GM19463 (cell line): ENCODE data around the gene KCNC1.

Source experiments
- ATAC-seq: cut with Tn5 transposase; IDR thresholded peaks from one replicate; pipeline ENCODE4 v1.9.1; 2021; ENCODE audit warnings: mild to moderate bottlenecking, moderate library complexity; ENCODE audit not compliant: unreplicated experiment

Gene KCNC1

GRCh38 chr11:17772704-17773600 lies 38.4 kb downstream of the KCNC1 start:
- ATAC-seq = no peak

DNA sequence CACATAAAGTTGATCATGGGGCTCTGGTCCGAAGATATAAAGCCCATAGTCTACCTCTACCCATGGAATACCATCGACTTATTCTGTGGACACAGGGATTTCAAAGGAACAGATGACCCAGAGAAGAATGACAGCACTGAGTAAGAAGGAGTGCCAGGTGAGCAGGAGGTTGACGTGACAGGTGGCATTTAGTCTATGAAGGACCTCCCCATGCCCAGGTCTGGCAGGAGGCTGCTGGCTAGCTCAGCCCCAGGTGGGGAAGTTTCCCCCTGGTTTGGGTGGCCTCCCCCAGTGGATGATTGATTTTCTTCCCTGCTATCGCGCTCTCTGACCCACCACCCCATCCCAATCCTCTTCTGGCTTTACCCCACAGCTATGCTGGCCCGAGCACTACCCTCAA lies 39.1 kb downstream of the KCNC1 start:
- no peak for ATAC-seq

DNA sequence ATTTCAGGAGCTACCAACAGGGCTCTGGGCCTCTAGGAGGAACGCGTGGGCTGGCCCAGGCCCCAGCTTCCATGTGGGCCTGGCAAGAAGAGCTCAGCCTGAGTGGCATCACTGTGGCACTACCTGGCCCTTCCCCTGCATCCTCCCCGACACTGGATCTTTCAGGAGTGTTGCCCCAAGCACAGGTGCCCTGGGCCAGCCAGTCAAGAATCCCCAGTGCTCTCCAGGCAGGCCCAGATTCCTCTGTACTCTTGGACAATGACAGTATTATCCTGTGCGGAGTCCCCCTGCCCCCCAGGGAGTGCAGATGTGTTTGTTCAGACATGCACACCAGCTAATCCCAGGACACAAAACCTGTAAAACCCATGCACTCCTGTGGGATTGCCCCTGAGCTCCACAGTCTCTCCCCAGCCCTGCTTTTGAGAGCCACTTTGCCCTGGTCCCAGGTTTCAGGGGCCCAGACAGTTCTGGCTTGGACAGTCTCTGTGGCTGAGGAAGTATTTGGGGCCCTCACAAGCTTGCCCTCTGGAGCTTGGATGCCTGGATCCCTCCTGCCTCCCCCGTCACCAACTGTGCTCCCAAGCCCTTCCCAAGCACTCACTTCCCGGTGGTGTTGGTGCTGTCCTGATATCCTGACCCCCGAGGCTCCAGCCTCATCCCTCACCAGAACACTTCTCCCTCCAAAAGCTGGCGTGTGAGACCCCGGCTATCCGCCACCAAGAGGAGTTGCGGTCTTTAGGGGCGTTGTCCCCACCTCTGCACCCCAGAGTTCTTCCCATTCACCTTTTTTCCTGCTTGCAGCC lies 39.9 kb downstream of the KCNC1 start:
- no peak for ATAC-seq

DNA sequence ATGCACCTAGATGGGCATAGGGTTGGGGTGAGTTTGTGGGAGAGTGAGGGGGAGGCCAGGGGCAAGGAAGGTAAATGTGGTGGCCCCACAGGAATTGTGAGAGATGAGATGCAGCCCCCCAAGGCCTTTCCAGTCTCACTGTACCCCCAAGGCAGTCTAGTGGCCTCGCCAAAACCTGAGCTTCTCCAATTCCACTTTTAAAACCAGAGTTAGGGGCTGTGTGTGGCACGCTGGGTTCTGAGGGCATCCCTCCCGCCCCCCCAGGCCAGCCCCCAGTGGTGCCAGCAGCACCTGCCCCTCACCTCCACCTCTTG lies 40.4 kb downstream of the KCNC1 start:
- ATAC-seq = no peak

GRCh38 chr11:17775507-17776211 lies 41.1 kb downstream of the KCNC1 start:
- no peak for ATAC-seq

DNA sequence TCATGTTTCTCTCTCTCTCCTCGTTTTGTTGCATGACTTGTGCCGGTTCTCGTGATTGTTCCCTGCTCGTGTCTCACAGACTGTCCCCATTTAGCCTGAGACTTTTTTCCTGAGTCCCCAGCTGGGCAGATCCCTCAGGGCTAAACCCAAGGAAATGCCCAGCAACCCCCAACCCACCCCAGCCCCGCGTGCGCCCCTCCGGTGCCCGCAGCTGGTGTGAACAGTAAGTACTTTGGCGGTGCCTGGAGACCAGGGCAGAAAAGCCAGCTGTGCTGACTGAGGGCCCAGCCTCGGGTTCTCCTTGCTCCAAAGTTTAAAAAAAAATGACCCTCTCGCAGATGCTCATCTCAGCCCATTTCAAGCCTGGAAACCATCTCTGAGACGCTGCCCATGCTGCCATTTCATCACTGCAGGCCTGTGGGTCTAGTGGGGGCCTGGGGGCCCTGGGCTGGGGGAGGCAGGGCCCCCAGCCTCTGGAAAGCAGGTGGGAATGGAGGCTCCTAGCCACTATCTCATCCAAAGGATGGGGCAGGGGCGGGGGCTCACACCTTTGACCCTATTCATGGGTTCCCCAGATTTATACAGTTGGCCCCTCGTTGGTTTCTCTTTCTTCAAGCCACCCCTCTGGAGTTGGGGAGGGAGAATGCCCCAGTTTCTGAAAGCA lies 41.8 kb downstream of the KCNC1 start:
- ATAC-seq = no peak

- no peak for ATAC-seq
Observed at GRCh38 chr11:17777086-17777737, 42.6 kb downstream of the KCNC1 start.

GRCh38 chr11:17777738-17778091 lies 43.1 kb downstream of the KCNC1 start:
- no peak for ATAC-seq

DNA sequence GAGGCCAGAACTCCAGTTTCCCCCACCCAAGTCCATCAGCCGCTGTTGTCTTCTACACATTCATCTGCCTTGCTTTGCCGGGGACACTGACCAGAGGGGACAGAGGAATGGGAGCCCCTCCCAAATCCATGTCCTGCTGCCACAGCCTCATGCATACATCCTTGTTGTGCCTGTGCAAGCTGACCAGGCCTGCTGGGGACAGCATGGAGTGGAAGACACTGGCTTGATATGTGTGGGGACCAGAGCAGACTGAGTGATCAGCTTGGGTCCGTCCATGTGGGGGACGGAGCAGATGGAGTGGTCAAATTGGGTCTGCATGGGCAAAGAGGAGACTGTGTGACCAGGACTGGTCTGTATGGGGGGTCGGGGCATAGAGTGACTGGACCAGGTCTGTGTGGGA lies 43.8 kb downstream of the KCNC1 start:
- ATAC-seq = no peak

GRCh38 chr11:17778956-17779860 lies 44.6 kb downstream of the KCNC1 start:
- ATAC-seq = no peak

DNA sequence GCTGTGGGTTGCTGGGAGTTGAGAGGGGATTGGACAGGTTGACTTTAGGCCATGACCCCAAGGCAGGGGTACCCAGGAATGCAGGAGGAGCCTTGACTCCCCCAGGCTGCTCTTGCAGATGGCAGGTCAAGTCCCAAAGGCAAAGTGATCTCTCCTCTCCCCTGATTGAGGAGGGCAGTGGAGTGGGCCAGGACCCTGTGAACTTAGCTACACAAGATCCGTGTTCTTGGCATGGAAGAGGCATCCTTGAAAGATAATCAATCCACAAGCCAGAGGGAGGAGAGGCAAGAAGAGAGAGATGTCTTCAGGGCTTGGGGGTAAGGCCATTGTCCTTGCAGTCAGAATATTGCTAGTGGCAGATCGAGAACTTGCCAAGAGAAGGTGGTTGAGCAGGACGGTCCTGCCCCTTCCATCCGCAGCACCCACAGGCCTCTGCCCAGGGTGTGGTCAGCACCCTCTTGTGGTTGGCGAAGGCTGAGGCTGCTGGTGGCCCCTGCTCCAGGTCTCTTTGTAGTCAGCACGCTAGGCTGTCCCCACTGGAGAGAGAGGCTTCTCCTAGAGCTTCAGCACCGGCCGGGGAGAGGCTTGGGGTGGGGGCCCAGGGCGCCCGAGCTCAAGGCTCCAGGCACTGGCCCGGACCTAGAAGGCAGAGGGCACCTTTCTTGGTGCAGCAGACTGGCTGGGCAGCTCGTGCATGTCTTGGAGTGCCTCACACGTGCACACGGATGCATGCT lies 45.4 kb downstream of the KCNC1 start:
- no peak for ATAC-seq

DNA sequence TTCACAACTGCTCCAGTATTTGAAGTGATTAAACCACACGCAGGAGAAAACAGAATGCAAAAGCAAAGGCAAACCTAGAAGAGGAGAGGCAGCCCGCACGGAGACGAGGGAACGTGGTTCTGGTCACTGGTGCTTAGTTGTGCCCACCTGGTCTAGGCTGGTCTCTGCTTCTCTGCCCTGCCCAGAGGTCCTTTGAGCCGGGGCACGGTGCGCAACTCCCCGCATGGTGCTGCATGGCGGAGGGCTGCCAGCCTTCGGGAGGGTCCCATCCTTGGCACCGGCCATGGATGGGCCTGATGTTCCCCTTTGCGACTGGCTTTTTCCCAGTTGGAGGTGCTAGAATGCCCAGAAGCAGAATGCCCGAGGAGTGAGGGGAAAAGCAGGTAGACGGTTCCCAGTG lies 46.1 kb downstream of the KCNC1 start:
- ATAC-seq = no peak

DNA sequence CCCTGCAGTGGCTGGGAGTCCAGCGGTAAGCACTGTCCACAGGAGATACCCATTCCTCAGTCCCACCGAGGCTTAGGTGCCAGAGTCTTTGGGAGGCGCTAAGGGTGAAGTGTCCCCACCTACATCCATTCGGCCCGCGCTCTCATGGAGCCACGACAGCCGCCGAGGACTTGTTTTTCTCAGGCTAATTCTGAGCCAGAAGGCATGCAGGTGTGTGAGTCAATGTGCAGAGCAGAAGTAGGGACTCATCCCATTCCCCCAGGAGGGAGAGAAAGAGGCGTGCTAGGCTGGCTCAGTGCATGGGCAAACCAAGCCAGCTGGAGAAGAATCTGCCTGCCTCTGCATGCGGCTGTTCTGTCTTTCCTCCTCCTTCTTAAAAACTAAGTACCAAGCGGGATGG lies 46.6 kb downstream of the KCNC1 start:
- no peak for ATAC-seq

GRCh38 chr11:17781626-17782025 lies 47.0 kb downstream of the KCNC1 start:
- ATAC-seq = no peak

DNA sequence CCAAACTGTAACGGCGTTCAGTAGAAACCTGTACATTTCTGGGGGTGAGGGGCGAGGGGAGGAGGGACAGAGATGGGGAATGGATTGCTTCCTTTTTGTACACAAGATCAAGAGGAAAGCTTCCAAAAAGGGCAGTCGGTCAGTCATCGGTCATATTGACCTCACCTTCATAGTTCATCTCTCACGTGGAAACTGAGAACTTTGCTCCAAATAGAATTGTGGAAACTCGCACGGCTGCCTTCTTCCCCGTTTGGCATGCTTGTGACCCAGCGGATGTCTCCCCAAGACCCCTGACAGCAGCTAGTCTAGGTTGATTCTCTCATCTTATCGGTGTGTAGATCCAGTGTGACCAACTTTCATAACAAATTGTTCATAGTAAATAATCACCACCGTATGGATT lies 47.6 kb downstream of the KCNC1 start:
- ATAC-seq = no peak

- ATAC-seq = no peak
Observed at GRCh38 chr11:17782603-17783337, 48.2 kb downstream of the KCNC1 start.

GRCh38 chr11:17783878-17784277 lies 49.3 kb downstream of the KCNC1 start:
- no peak for ATAC-seq

GRCh38 chr11:17786824-17787525 lies 52.4 kb downstream of the KCNC1 start:
- no peak for ATAC-seq
